GM12891 (cell line): Measurements from ENCODE around the gene ZDHHC11.
"Not testable (repeated sequence)": the region's sequence is repeated elsewhere in the genome, so short reads cannot be mapped to it uniquely, and the experiment has no call there.

Experiments
- POLR2A ChIP-seq: IDR thresholded peaks from 2 replicates; pipeline ENCODE4 v1.6.1; 2011; ENCODE audit warnings: low read depth, low read length, control low read depth
- POLR2AphosphoS5 ChIP-seq: IDR thresholded peaks from 2 replicates; pipeline ENCODE4 v1.6.1; 2011; ENCODE audit warnings: low read depth, low read length, control low read depth
- SPI1 ChIP-seq: IDR thresholded peaks from 2 replicates; pipeline ENCODE4 v1.6.1; 2011; ENCODE audit warnings: low read depth, low read length, control low read depth
- TAF1 ChIP-seq: IDR thresholded peaks from 2 replicates; pipeline ENCODE4 v1.6.1; 2011; ENCODE audit warnings: low read depth, low read length, control low read depth

DNA sequence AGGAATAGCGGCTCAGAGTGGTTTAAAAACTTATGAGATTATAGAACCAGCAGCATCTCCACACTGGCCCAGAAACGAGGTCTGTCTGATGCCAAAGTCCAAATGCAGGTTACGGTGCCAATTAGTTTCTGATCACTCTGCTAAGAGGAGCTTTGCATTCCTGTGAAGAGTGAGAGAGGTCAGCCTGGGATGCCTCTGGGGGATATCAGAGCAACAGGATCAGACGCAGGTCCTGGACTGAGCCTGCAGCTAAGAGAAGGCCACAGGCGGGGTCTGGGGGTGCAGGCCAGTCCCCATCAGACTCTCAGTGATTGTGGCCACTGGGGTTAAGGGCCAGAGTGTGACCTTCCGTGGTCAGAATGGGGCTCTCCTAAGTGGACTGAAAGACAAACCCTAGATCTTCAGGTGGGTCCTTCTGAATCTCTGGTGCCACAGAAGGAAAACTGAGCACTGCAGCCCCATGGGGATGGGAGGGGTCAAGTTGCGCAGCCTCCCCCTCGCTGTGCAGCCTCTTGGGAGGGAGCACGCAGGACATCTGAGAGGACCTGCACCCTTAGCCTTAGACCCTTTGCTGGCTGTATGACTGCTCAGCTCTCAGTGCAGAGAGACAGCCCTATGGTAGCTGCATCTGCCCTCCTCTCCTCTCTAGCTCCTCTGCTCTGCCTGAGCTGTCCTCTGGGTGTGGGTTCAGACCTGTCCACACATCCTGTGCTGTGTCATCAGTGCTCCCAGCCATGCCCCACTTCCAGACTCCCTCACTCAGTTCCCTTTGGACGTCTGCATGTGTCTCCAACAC lies 42.9 kb downstream of the ZDHHC11 start:
- TF ChIP-seq POLR2A, POLR2AphosphoS5, TAF1, SPI1: not testable (repeated sequence)
